Amniotic stem cell (primary cell): ENCODE data around the gene UEVLD.

ENCODE experiments used
- DNase-seq: peaks from one replicate; lab custom pipeline; 2025; lab: John Stamatoyannopoulos, UW

The UEVLD gene

GRCh38 chr11:18581825-18582224 is 6.7 kb downstream of the UEVLD start:
- no peak for DNase-seq

- DNase-seq: no peak
Observed at GRCh38 chr11:18580113-18580766, 8.3 kb downstream of the UEVLD start.

- DNase-seq: no peak
Observed at GRCh38 chr11:18578975-18579598, 9.4 kb downstream of the UEVLD start.

- DNase-seq: no peak
Observed at GRCh38 chr11:18575361-18575760, 13.2 kb downstream of the UEVLD start.

- no peak for DNase-seq
Observed at GRCh38 chr11:18567081-18567480, 21.5 kb downstream of the UEVLD start.

DNA sequence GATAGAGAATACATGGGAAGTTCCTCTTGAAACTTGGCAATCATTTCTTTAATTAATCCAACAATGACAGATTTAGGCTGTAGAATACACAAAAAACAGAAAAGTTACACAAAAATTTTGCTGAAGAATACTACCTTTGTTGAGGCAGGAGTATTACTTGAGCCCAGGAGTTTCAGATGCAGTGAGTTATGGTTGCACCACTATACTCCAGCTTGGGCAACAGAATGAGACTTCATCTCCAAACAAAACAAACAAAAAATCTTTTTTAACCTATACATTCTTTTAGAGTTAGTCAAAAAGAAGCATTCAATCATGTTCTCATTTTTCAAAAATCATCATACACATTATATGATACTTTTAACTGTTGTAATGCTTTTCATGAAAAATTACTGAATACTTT is 22.1 kb downstream of the UEVLD start:
- no peak for DNase-seq

DNA sequence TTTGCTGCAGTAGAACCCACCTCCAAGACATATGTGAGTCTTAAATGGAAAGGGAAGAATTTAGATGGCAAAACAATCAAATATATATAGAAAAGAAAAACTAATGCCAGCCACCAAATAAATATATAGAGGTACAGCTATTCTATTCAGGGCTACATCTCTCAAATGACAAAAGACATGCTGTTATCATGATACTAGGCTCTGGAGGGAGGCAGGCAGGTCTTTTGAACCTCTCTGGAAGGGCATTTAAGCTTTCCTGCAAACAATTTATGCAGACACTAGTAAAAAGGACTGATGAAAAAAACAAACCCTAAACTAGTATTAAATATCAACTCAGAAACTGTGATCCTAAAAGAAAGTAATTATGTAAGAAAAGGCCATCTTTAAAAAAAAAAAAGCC is 24.4 kb downstream of the UEVLD start:
- DNase-seq: no peak

DNA sequence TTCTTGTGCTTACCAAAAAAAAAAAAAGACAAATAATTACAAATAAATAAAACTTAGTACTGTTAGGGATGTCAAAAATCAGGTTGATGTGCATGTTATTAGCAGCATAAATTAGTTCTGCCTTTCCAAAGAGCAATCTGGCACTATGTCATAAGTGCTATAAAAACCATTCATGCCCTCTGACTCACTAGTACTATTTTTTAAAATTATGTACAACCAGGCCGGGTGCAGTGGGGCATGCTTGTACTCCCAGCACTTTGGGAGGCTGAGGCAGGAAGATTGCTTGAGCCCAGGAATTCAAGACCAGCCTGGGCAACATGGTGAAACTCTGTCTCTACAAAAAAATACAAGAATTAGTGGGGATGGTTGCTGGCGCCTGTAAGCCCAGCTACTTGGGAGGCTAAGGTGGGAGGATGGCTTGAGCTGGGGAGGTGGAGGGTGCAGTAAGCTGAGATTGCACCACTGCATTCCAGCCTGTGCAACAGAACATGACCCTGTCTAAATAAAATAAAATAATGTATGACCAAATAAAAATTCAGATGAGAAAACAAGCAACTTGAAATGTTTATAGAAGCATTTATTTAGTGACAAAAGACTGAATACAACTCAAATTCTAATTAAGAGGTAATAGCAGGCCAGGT is 25.3 kb downstream of the UEVLD start:
- no peak for DNase-seq

GRCh38 chr11:18548001-18548400 is 40.5 kb downstream of the UEVLD start:
- DNase-seq: no peak

- no peak for DNase-seq
Observed at GRCh38 chr11:18540207-18541009, 48.1 kb downstream of the UEVLD start.

DNA sequence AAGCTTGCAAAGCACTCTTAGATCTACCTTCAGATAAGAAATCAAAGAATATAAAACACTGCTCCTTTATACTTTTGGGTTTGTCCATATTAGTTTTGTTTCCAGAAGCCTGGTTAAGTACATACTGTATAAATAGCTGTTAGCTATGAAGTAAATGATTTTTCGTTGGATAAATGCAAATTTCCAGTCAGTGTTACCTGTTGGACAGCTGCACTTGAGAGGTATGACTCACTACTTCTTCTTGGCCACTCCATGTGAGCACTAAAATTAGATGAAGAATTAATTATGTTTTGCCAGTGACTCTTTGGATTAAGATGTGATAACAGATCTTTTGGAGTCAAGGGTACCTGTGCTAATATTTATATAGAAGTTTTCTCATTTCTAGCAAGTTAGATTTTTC is 52.3 kb downstream of the UEVLD start:
- no peak for DNase-seq

DNA sequence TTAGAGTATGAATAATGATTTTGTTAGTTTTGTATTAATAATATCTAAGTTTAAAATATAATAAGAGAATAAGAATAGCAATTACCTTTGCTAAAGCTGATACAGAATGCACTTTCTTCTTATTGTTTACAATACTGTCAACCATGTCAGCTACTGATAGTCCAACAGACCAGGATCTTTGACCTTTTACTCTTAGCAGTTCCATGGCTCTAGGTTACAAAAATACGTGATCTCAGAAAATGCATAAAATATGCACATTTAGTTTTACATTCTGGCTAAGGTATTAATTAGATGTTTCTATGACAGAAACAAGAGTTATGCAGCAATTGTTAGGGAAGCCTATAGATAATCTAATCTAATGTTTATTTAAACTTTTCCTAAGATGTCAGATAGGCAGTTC is 54.3 kb downstream of the UEVLD start:
- DNase-seq: no peak

DNA sequence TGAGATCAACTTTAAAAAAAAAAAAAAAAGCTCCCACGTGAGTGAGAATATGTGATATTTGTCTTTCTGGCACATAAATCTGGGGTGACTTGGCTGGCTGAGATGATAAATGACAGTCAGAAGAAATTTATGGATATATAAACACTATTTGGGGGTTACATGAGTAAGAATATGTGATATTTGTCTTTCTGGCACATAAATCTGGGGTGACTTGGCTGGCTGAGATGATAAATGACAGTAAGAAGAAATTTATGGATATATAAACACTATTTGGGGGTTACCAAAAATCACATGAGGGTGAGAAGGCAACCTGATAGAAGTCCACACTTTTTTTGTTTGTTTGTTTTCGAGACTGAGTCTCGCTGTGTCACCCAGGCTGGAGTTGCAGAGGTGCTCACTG is 55.2 kb downstream of the UEVLD start:
- no peak for DNase-seq

DNA sequence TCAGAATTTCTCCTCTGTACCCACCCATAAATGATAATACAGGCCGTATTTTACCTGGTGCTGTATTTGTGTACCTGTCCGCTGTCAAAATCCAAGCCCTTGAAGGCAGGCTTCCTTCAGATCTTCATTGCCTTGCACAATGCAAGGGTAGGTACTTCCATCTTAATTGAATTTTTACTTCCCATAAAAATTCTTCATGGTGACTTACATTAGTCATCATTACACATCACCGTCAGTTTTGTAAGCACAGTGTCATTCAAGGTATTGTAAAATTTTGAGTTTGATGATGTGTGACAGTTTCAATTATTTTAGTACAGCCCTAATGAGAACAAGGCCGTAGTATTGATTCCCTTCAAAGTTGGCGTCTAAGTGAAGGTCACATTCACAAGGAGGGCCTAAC is 61.0 kb downstream of the UEVLD start:
- no peak for DNase-seq

GRCh38 chr11:18526521-18527296 is 61.8 kb downstream of the UEVLD start, which contains the start of gene TSG101:
TSS of gene TSG101 (minus strand) at chr11:18526942. CDS start at chr11:18526816, 126 bp downstream.
- DNase-seq: peak; percentile 93

DNA sequence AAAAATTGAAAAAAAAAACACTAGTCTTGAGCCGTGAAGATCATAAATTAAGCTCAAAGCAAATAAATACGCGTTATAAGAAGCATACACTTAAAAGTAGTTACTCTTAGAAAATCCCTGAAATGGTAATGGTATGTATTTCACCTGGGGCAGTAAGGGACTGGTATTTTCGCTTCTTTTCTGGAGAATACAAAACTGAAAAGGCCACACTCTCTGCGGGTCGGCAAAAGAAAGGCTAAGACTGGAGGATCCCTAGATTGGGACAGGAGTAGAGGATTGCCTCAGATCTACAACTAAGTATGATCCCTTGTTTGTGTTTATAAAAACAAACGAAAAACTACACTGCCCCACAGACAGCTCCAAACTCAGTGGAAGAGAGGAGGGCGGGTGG is 62.4 kb downstream of the UEVLD start:
- no peak for DNase-seq

GRCh38 chr11:18524248-18524647 is 64.3 kb downstream of the UEVLD start:
- DNase-seq: no peak

GRCh38 chr11:18523084-18523483 is 65.5 kb downstream of the UEVLD start:
- no peak for DNase-seq

DNA sequence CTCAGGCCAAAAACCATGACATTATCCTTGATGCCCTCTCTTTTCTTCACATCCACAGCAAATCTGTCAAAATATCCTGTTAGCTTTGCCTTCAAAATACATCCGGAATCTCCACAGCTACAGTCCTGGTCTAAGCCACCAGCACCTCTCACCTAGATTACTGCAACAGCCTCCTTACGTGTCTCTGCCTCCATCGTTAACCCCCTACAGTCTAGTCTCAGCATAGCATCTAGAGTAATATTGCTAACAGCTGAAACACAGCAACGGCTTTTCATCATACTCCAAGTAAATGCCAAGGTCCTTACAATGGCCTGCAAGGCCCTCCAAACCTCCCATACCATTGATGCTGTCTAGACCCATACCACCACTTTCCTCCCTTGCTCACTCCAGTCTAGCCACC is 66.1 kb downstream of the UEVLD start:
- DNase-seq: no peak

DNA sequence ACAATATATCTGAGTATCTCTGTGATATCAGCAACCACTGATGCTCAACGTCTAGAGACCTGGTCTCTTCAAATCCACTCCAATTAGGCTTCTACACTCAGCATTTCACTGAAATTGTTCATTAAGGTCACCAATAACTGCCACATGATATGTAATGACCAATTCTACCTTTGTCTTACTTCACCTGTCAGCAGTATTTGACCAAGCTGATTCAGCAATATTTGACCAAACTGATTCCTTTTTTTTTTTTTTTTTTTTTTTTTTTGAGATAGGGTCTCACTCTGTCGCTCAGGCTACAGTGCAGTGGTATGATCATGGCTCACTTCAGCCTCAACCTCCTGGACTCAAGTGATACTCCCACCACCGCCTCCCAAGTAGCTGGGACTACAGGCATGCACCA is 67.4 kb downstream of the UEVLD start:
- no peak for DNase-seq

- DNase-seq: no peak
Observed at GRCh38 chr11:18502352-18502751, 86.2 kb downstream of the UEVLD start.

DNA sequence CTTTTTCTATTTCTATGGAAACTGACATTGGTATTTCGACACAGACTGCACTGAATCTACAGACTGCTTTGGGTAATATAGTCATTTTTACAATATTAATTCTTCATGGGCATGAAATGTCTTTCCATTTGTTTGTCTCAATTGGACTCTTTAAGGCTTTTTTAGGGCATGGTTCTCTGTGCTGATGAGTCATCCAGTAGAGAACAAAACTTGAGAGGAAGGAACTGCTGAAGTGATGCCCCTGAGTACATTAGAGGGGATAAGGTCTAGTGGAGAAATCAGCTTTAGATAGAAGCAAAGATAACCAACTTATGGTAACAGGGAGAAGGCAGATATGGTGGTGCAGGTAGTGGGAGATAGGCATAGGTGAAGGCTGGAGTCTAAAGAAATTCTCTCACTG is 86.9 kb downstream of the UEVLD start:
- no peak for DNase-seq
